K562 (cell line): ENCODE data around the gene ARID3A. TPM values are rescaled to one million over a fixed set of nuclear protein-coding genes. Genes with fewer than 3 reads are reported as not detected.

Experiments used
- ADNP ChIP-seq: fragments of 200-800 bp; sonication (Bioruptor generic); IDR thresholded peaks from 2 replicates; pipeline ENCODE4 v1.6.1; 2016; ENCODE audit warnings: missing genetic modification characterization, missing compliant biosample characterization
- CBFB ChIP-seq: sonication (generic); formaldehyde crosslinking; IDR thresholded peaks from 2 replicates; pipeline ENCODE4 v1.4.0; 2020; ENCODE audit warnings: mild to moderate bottlenecking, missing genetic modification reagents
- CHCHD3 ChIP-seq: fragments of 250-450 bp; sonication (Bioruptor Pico); IDR thresholded peaks from 2 replicates; pipeline ENCODE4 v2.1.2; 2022; ENCODE audit warnings: mild to moderate bottlenecking
- IRF1 ChIP-seq: sonication (generic); formaldehyde crosslinking; IDR thresholded peaks from 2 replicates; pipeline ENCODE4 v1.8.0; 2022; ENCODE audit warnings: missing genetic modification reagents, mild to moderate bottlenecking, borderline replicate concordance
- MCM3 ChIP-seq: fragments of 450-650 bp; IDR thresholded peaks from 2 replicates; pipeline ENCODE4 v1.6.1; 2016
- NKRF ChIP-seq: fragments of 450-650 bp; IDR thresholded peaks from 2 replicates; pipeline ENCODE4 v1.6.1; 2016; ENCODE audit warnings: borderline replicate concordance
- SRSF9 ChIP-seq: fragments of 200-400 bp; formaldehyde crosslinking; IDR thresholded peaks from 2 replicates; pipeline ENCODE4 v1.6.1; 2017; ENCODE audit warnings: low read depth, low read length, borderline replicate concordance
- TFAP4 ChIP-seq: sonication (generic); formaldehyde crosslinking; IDR thresholded peaks from 2 replicates; pipeline ENCODE4 v1.8.0; 2022; ENCODE audit warnings: missing genetic modification reagents, mild to moderate bottlenecking, moderate library complexity, borderline replicate concordance
- USF2 ChIP-seq: sonication (generic); formaldehyde crosslinking; IDR thresholded peaks from 2 replicates; pipeline ENCODE4 v1.5.0; 2020; ENCODE audit warnings: missing genetic modification reagents
- ZKSCAN3 ChIP-seq: fragments of 250-450 bp; sonication (Bioruptor Pico); IDR thresholded peaks from 2 replicates; pipeline ENCODE4 v1.4.0; 2020
- ZNF277 ChIP-seq: fragments of 250-450 bp; sonication (Bioruptor Pico); IDR thresholded peaks from 2 replicates; pipeline ENCODE4 v1.8.0; 2022; ENCODE audit warnings: inconsistent platforms, mild to moderate bottlenecking, moderate library complexity, borderline replicate concordance
- ZNF318 ChIP-seq, 2 experiments: fragments of 450-650 bp; IDR thresholded peaks; 2 replicates each; pipeline ENCODE4 v1.6.1; 2016; ENCODE audit warnings: mild to moderate bottlenecking in 2 of 2, borderline replicate concordance in 1 of 2, low read depth in 1 of 2, moderate library complexity in 1 of 2
- ZNF76 ChIP-seq: fragments of 250-450 bp; sonication (Bioruptor Pico); IDR thresholded peaks from 2 replicates; pipeline ENCODE4 v1.4.0; 2020; ENCODE audit warnings: mild to moderate bottlenecking, moderate library complexity, borderline replicate concordance
- polyA plus RNA-seq, 8 experiments: library from polyadenylated mRNA; depleted of rRNA in 4 of 8; stranded (reverse) in 5 of 8; unstranded in 3 of 8; fragments of >200 nt; fragmentation: Nextera tagmentation in 2 of 8; fragmentation: Illumina TruSeq in 1 of 8; extraction: Ambion mirVana in 2 of 8; extraction: Trizol in 1 of 8; gene quantifications; 2 replicates each; pipeline versions ENCODE4 v1.2.1 to v1.2.3, GENCODE V29; 2011 to 2014; ENCODE audit warnings: inconsistent platforms in 1 of 8, missing spikeins in 1 of 8
- total RNA-seq, 7 experiments: library from RNA; depleted of rRNA in 6 of 7; stranded (reverse); fragments of >200 nt in 6 of 7; fragmentation: Illumina TruSeq in 2 of 7; extraction: Trizol in 2 of 7; gene quantifications; 2 replicates each; pipeline versions ENCODE4 v1.2.1 to v1.2.3, GENCODE V29; 2011 to 2021; ENCODE audit warnings: low replicate concordance in 1 of 7

ARID3A gene
- total and polyA plus RNA-seq, 9 of the 15 experiments (the other 6 are each of a cell fraction or from before 2014, with no cell fraction given) = 1.4 to 118 (median 31.2) TPM

GRCh38 chr19:925087-925525, 729 bp upstream of the ARID3A start (continued):
- no peak for TF ChIP-seq ZNF318 (IDR thresholded peaks at IDR 0.05; ENCODE audit: borderline replicate concordance in 1 of 2, low read depth in 1 of 2)
- no peak for TF ChIP-seq ZNF277 (CRISPR knock-in tag)
- TF ChIP-seq ZNF76 (CRISPR knock-in tag) = peak; percentile 81; the same call in 1 of the 2 replicates
- peak; percentile 44; the same call in 1 of the 2 replicates for TF ChIP-seq ADNP
- TF ChIP-seq NKRF = no peak; the same call in none of the 2 replicates
- no peak for TF ChIP-seq SRSF9
- TF ChIP-seq CHCHD3 = no peak
- no peak for TF ChIP-seq ZKSCAN3
- peak; percentile 15; the same call in 1 of the 2 replicates for TF ChIP-seq TFAP4 (CRISPR knock-in tag)
- TF ChIP-seq IRF1 (CRISPR knock-in tag) = no peak
- no peak for TF ChIP-seq MCM3
- peak; percentile 77 for TF ChIP-seq USF2 (CRISPR knock-in tag)
- 0 out of 2 replicates have a peak, but pooled peaks have one; percentile 55 for TF ChIP-seq CBFB (CRISPR knock-in tag)
